ENCODE measurements around the gene LYRM9. TPM values are rescaled to one million over a fixed set of nuclear protein-coding genes. Genes with fewer than 3 reads are reported as not detected.

The LYRM9 gene
- total and polyA plus RNA-seq, 9 of the 15 experiments (the other 6 are each of a cell fraction or from before 2014, with no cell fraction given) = 0.98 to 4.7 (median 1.8) TPM

- TF ChIP-seq ZNF707 (CRISPR knock-in tag; conservative IDR thresholded peaks at IDR 0.05) = no peak
- TF ChIP-seq FOXK1 (CRISPR knock-in tag; IDR thresholded peaks at IDR 0.05; ENCODE audit: borderline replicate concordance) = no peak
- no peak for TF ChIP-seq PRPF4 (IDR thresholded peaks at IDR 0.05; ENCODE audit: insufficient read depth, low read depth, low read length, poor library complexity, severe bottlenecking)
- no peak for TF ChIP-seq SREBF2 (CRISPR knock-in tag; IDR thresholded peaks at IDR 0.05)
- peak; percentile 88 for TF ChIP-seq REST (IDR thresholded peaks at IDR 0.05; ENCODE audit: borderline replicate concordance)
- no peak for TF ChIP-seq REST (CRISPR knock-in tag; IDR thresholded peaks at IDR 0.05; ENCODE audit: low read depth)
- TF ChIP-seq MEIS2 (IDR thresholded peaks at IDR 0.05; ENCODE audit: partially characterized antibody) = peak; percentile 61
- no peak for TF ChIP-seq TEAD2 (tag; IDR thresholded peaks at IDR 0.05)
- no peak for TF ChIP-seq FOXJ3 (CRISPR knock-in tag; IDR thresholded peaks at IDR 0.05)
- TF ChIP-seq SP1 (CRISPR knock-in tag; IDR thresholded peaks at IDR 0.05) = no peak
- peak; percentile 46; the same call in 1 of the 2 replicates for TF ChIP-seq PKNOX1 (IDR thresholded peaks at IDR 0.05)
- no peak for TF ChIP-seq ZNF124 (CRISPR knock-in tag; IDR thresholded peaks at IDR 0.05)
- no peak for TF ChIP-seq ZNF282 (CRISPR knock-in tag; IDR thresholded peaks at IDR 0.05)
- no peak for TF ChIP-seq FOXK2 (conservative IDR thresholded peaks at IDR 0.05 in 1 of 2, IDR thresholded peaks at IDR 0.05 in 1 of 2; ENCODE audit: low read depth in 2 of 2)
- TF ChIP-seq ZNF311 (CRISPR knock-in tag; IDR thresholded peaks at IDR 0.05) = no peak
- TF ChIP-seq NR1H2 (CRISPR knock-in tag; IDR thresholded peaks at IDR 0.05) = no peak
- TF ChIP-seq ZNF277 (CRISPR knock-in tag; IDR thresholded peaks at IDR 0.05; ENCODE audit: borderline replicate concordance) = no peak
- TF ChIP-seq MYNN (IDR thresholded peaks at IDR 0.05) = no peak
- TF ChIP-seq MYNN (CRISPR knock-in tag; IDR thresholded peaks at IDR 0.05) = no peak
These were observed 2.1 kb upstream of the LYRM9 start (continued) for GRCh38 chr17:27895123-27895895.

Data from K562 (cell line).